ENCODE results near the gene HSPA1L. TPM values are rescaled to one million over a fixed set of nuclear protein-coding genes. Genes with fewer than 3 reads are reported as not detected.
"Not testable (repeated sequence)": the region's sequence is repeated elsewhere in the genome, so short reads cannot be mapped to it uniquely, and the experiment has no call there.

The HSPA1L gene
- total and polyA plus RNA-seq, 2 experiments from 2014 or later = 0.44 to 0.83 TPM

- Histone ChIP-seq H3K27ac (ENCODE audit: low read depth) (no peak overlapping the region), H3K4me3 (no peak overlapping the region), H3F3A (replicated peaks; ENCODE audit: low read depth) (0 out of 2 replicates have a peak, but pooled peaks cover 6% of the 10 kb centered on the region), H3K79me2 (replicated peaks; ENCODE audit: insufficient read depth) (no peaks in the 10 kb centered on the region), H3K4me2 (no peak overlapping the region), H2AFZ (no peak overlapping the region), H3K9me2 (ENCODE audit: insufficient read depth) (no peaks in the 10 kb centered on the region), H4K20me1 (replicated peaks; ENCODE audit: insufficient read depth) (no peaks in the 10 kb centered on the region), H3K27me3 (ENCODE audit: insufficient read depth) (no peaks in the 10 kb centered on the region), H3K4me1 (ENCODE audit: insufficient read depth) (peaks cover 9% of the 10 kb centered on the region; the same call in 1 of the 2 replicates), H3K36me3 (ENCODE audit: insufficient read depth) (no peaks in the 10 kb centered on the region)
- Mint-ChIP-seq H3K9me3 (peaks cover 4% of the 10 kb centered on the region; the same call in 2 of the 3 replicates), H3K27me3 (ENCODE audit: insufficient read depth, low read depth, poor library complexity) (peaks cover 24% of the 10 kb centered on the region), H3K4me3 (no peak overlapping the region), H3K36me3 (ENCODE audit: low read depth) (peaks cover 3% of the 10 kb centered on the region; the same call in 2 of the 3 replicates), H3K4me1 (peaks cover 8% of the 10 kb centered on the region; the same call in 2 of the 3 replicates), H3K27ac (no peak overlapping the region)
- ATAC-seq = no peak
- TF ChIP-seq STAT1 (IDR thresholded peaks at IDR 0.05; ENCODE audit: unreplicated experiment) (no peak), ETS1 (IDR thresholded peaks at IDR 0.05) (no peak), EZH2 (IDR thresholded peaks at IDR 0.05; ENCODE audit: low read depth, unreplicated experiment) (no peak), EZH2phosphoT487 (IDR thresholded peaks at IDR 0.05; ENCODE audit: unreplicated experiment) (no peak), ZNF462 (CRISPR knock-in tag; IDR thresholded peaks at IDR 0.05) (no peak), ZNF331 (CRISPR knock-in tag; IDR thresholded peaks at IDR 0.05; ENCODE audit: low read depth) (no peak), NANOG (IDR thresholded peaks at IDR 0.05; ENCODE audit: borderline replicate concordance) (no peak), ZNF114 (CRISPR knock-in tag; IDR thresholded peaks at IDR 0.05) (no peak), REST (IDR thresholded peaks at IDR 0.05; ENCODE audit: unreplicated experiment) (no peak), JUNB (IDR thresholded peaks at IDR 0.05; ENCODE audit: unreplicated experiment) (no peak), POLR2AphosphoS5 (IDR thresholded peaks at IDR 0.05; ENCODE audit: low read depth) (no peak)
- no peak for DNase-seq (ENCODE audit: low spot score)
These were observed 3.4 kb downstream of the HSPA1L start for GRCh38 chr6:31811645-31812044.

- H3K27me3 ChIP-seq (ENCODE audit: insufficient read depth); H3K27ac Mint-ChIP-seq; H3K4me3 Mint-ChIP-seq; H3K4me3 ChIP-seq; H3K36me3 ChIP-seq (ENCODE audit: insufficient read depth); H4K20me1 ChIP-seq (replicated peaks; ENCODE audit: insufficient read depth); ATAC-seq; H3K4me2 ChIP-seq; H2AFZ ChIP-seq; H3K27ac ChIP-seq (ENCODE audit: low read depth); H3K36me3 Mint-ChIP-seq (ENCODE audit: low read depth); H3K9me2 ChIP-seq (ENCODE audit: insufficient read depth); H3K9me3 Mint-ChIP-seq; H3K4me1 Mint-ChIP-seq; DNase-seq (ENCODE audit: low spot score): not testable (repeated sequence)
- H3K79me2 ChIP-seq (replicated peaks; ENCODE audit: insufficient read depth) = peaks cover 27% of the 10 kb centered on the region
- H3K27me3 Mint-ChIP-seq (ENCODE audit: insufficient read depth, low read depth, poor library complexity) = peaks cover 13% of the 10 kb centered on the region
- H3F3A ChIP-seq (replicated peaks; ENCODE audit: low read depth) = peaks cover 15% of the 10 kb centered on the region; the same call in 1 of the 2 replicates
- H3K4me1 ChIP-seq (ENCODE audit: insufficient read depth) = peaks cover 12% of the 10 kb centered on the region
These were observed 6.5 kb downstream of the HSPA1L start for GRCh38 chr6:31808599-31808998.

Data from GM23338 (cell line).